Stimulated activated naive CD8-positive, alpha-beta T cell treated with anti-CD3 and anti-CD28 coated beads, Interleukin-15, amount 100 ng/mL, for 72 hours (primary cell): Measurements from ENCODE around the gene PJVK.
"Not testable (repeated sequence)": the region's sequence is repeated elsewhere in the genome, so short reads cannot be mapped to it uniquely, and the experiment has no call there.

ENCODE experiments used
- ATAC-seq: fragments of 150-1000 bp; cut with Tn5 transposase; 2 replicates; pipeline ENCODE4 v1.10.0; 2021; ENCODE audit warnings: mild to moderate bottlenecking, moderate library complexity
- DNase-seq, 2 donors: peaks; one replicate each; pipeline ENCODE4 v3.0.0; 2021 to 2022
- H3K27ac Mint-ChIP-seq, 2 donors: one replicate each; pipeline ENCODE4 v1.8.0; 2022; ENCODE audit warnings: mild to moderate bottlenecking in 2 of 2, mixed read lengths in 2 of 2, moderate library complexity in 2 of 2
- H3K27me3 Mint-ChIP-seq: one replicate; pipeline ENCODE4 v1.8.0; 2022; ENCODE audit warnings: mixed read lengths
- H3K4me1 Mint-ChIP-seq: one replicate; pipeline ENCODE4 v1.8.0; 2022; ENCODE audit warnings: mild to moderate bottlenecking, mixed read lengths
- H3K4me3 Mint-ChIP-seq, 2 donors: one replicate each; pipeline ENCODE4 v1.8.0; 2022; ENCODE audit warnings: mild to moderate bottlenecking in 2 of 2, mixed read lengths in 2 of 2, moderate library complexity in 1 of 2
- H3K9me3 Mint-ChIP-seq, 2 donors: one replicate each; pipeline ENCODE4 v1.8.0; 2022; ENCODE audit warnings: mixed read lengths in 2 of 2

Gene PJVK

GRCh38 chr2:178469219-178469849, 18.2 kb downstream of the PJVK start:
- Mint-ChIP-seq H3K27ac (no peak overlapping the region), H3K9me3 (no peaks in the 10 kb centered on the region), H3K27me3 (no peaks in the 10 kb centered on the region), H3K4me3 (no peak overlapping the region), H3K4me1 (peaks cover 5% of the 10 kb centered on the region)
- DNase-seq (no peak), ATAC-seq (no peak)

DNA sequence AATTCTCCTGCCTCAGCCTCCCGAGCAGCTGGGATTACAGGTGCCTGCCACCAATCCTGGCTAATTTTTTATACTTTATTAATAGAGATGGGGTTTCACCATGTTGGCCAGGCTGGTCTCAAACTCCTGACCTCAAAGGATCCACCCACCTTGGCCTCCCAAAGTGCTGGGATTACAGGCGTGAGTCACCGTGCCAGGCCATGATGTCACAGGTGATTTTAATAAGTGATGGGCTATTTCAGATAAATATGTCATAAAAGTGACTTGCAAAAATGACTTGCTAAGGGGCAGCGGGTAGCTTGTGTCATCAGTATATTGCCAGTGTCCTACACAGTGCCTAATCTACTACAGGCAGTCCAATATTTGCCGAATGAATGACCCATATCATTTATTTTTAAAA, 20.1 kb downstream of the PJVK start:
- H3K4me1 Mint-ChIP-seq, result not testable (repeated sequence)

GRCh38 chr2:178473373-178473772, 22.2 kb downstream of the PJVK start:
- DNase-seq (no peak), ATAC-seq (no peak)
- Mint-ChIP-seq H3K4me3 (no peak overlapping the region), H3K4me1 (peaks cover 13% of the 10 kb centered on the region), H3K27me3 (no peaks in the 10 kb centered on the region), H3K9me3 (no peaks in the 10 kb centered on the region), H3K27ac (no peak overlapping the region)

More for the DNA sequence above, 20.1 kb downstream of the PJVK start:
- not testable (repeated sequence) for H3K27me3 Mint-ChIP-seq, H3K9me3 Mint-ChIP-seq, DNase-seq, H3K4me3 Mint-ChIP-seq, ATAC-seq, H3K27ac Mint-ChIP-seq

DNA sequence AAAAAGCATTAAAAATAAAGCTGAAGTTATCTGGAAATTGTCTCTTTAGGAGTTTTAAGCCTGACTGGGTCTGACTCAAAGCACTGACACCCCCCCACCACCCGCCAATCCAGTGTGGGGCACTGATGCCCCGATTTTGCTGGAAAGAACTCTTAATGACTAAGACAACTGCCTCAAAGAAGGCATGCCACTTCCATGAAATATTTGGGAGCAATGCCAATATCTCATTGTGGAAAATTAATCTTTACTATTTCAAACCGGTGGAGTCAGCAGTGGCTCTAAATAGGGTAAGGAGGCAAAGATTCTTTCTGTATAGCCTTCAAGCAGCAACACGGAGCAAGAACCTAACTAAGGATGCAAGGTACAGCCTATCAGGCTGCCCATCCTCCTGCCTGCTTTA, 22.8 kb downstream of the PJVK start:
- H3K27me3 Mint-ChIP-seq, result no peaks in the 10 kb centered on the region

GRCh38 chr2:178474560-178474959, 23.4 kb downstream of the PJVK start:
- peaks cover 21% of the 10 kb centered on the region for H3K4me1 Mint-ChIP-seq
- ATAC-seq, result no peak
- DNase-seq, result no peak
- no peaks in the 10 kb centered on the region for H3K27me3 Mint-ChIP-seq
- no peaks in the 10 kb centered on the region for H3K9me3 Mint-ChIP-seq
- no peak overlapping the region for H3K27ac Mint-ChIP-seq
- H3K4me3 Mint-ChIP-seq, result no peak overlapping the region

More for the DNA sequence above, 22.8 kb downstream of the PJVK start:
- H3K9me3 Mint-ChIP-seq, result no peaks in the 10 kb centered on the region
- H3K4me1 Mint-ChIP-seq, result peaks cover 16% of the 10 kb centered on the region
- H3K27ac Mint-ChIP-seq, result no peak overlapping the region
- DNase-seq (no peak), ATAC-seq (no peak)
- no peak overlapping the region for H3K4me3 Mint-ChIP-seq

- no peak overlapping the region for H3K4me3 Mint-ChIP-seq
- no peak for DNase-seq
- H3K9me3 Mint-ChIP-seq, result no peaks in the 10 kb centered on the region
- no peak for ATAC-seq
- H3K27ac Mint-ChIP-seq, result no peak overlapping the region
- H3K4me1 Mint-ChIP-seq, result peaks cover 26% of the 10 kb centered on the region
- H3K27me3 Mint-ChIP-seq, result no peaks in the 10 kb centered on the region
These were observed 25.3 kb downstream of the PJVK start for GRCh38 chr2:178476477-178476876.

GRCh38 chr2:178477443-178478129, 26.4 kb downstream of the PJVK start:
- DNase-seq (no peak), ATAC-seq (no peak)
- Mint-ChIP-seq H3K4me1 (peaks cover 37% of the 10 kb centered on the region), H3K27ac (peak overlapping the region in 1 of 2 donors; percentile 27), H3K4me3 (peak overlapping the region; percentile 95 to 99), H3K27me3 (no peaks in the 10 kb centered on the region), H3K9me3 (no peaks in the 10 kb centered on the region)

- ATAC-seq (no peak), DNase-seq (no peak)
- H3K27me3 Mint-ChIP-seq, result no peaks in the 10 kb centered on the region
- peak overlapping the region; percentile 95 to 99 for H3K4me3 Mint-ChIP-seq
- H3K4me1 Mint-ChIP-seq, result peaks cover 42% of the 10 kb centered on the region
- no peaks in the 10 kb centered on the region for H3K9me3 Mint-ChIP-seq
- peak overlapping the region; percentile 95 to 97 for H3K27ac Mint-ChIP-seq
These were observed 26.9 kb downstream of the PJVK start for GRCh38 chr2:178478130-178478438.

GRCh38 chr2:178478439-178479274, 27.5 kb downstream of the PJVK start, which contains the start of gene FKBP7:
FKBP7 (minus strand) TSS chr2:178478600; CDS start chr2:178478499, 101 bp downstream.
- H3K4me3 Mint-ChIP-seq, result peak within 1 kb of the TSS; percentile 95 to 99
- peak; percentile 75 to 81 for DNase-seq
- peaks cover 37% of the 10 kb centered on the region for H3K4me1 Mint-ChIP-seq
- peak within 1 kb of the TSS; percentile 95 to 97 for H3K27ac Mint-ChIP-seq
- H3K9me3 Mint-ChIP-seq, result no peaks in the 10 kb centered on the region
- ATAC-seq, result peak; percentile 76
- H3K27me3 Mint-ChIP-seq, result no peaks in the 10 kb centered on the region

- ATAC-seq, result peak; percentile 1
- H3K27ac Mint-ChIP-seq, result peak overlapping the region; percentile 95 to 97
- H3K4me3 Mint-ChIP-seq, result peak overlapping the region; percentile 95 to 99
- no peaks in the 10 kb centered on the region for H3K9me3 Mint-ChIP-seq
- no peaks in the 10 kb centered on the region for H3K27me3 Mint-ChIP-seq
- H3K4me1 Mint-ChIP-seq, result peaks cover 37% of the 10 kb centered on the region
- no peak for DNase-seq
These were observed 28.1 kb downstream of the PJVK start for GRCh38 chr2:178479275-178479616.

DNA sequence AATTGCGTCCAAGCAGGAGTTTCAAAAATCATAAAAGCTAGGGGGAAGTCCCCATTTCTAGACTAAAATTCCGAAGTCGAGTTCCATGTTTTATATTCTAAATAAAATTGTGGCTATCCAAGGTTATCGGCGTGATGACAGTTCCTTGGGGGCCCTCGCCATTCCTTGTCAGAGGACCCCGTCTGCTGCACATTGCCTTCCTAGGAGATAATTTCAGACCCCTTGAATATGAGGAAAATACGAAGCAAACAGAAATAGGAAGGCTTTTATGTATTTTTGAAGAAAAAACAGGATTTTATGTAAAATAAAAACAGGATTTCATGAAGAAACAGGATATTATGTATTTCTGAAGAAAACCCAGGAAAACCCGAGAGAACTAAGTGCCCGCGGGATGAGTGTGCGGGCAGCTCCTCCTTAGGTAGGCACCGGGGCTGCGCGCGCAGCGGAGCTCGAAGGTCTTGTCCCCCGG, 28.6 kb downstream of the PJVK start:
- ATAC-seq (no peak), DNase-seq (no peak)
- no peaks in the 10 kb centered on the region for H3K9me3 Mint-ChIP-seq
- H3K4me1 Mint-ChIP-seq, result peaks cover 42% of the 10 kb centered on the region
- H3K4me3 Mint-ChIP-seq, result peak overlapping the region; percentile 95 to 99
- H3K27ac Mint-ChIP-seq, result peak overlapping the region; percentile 48 to 86
- H3K27me3 Mint-ChIP-seq, result no peaks in the 10 kb centered on the region

DNA sequence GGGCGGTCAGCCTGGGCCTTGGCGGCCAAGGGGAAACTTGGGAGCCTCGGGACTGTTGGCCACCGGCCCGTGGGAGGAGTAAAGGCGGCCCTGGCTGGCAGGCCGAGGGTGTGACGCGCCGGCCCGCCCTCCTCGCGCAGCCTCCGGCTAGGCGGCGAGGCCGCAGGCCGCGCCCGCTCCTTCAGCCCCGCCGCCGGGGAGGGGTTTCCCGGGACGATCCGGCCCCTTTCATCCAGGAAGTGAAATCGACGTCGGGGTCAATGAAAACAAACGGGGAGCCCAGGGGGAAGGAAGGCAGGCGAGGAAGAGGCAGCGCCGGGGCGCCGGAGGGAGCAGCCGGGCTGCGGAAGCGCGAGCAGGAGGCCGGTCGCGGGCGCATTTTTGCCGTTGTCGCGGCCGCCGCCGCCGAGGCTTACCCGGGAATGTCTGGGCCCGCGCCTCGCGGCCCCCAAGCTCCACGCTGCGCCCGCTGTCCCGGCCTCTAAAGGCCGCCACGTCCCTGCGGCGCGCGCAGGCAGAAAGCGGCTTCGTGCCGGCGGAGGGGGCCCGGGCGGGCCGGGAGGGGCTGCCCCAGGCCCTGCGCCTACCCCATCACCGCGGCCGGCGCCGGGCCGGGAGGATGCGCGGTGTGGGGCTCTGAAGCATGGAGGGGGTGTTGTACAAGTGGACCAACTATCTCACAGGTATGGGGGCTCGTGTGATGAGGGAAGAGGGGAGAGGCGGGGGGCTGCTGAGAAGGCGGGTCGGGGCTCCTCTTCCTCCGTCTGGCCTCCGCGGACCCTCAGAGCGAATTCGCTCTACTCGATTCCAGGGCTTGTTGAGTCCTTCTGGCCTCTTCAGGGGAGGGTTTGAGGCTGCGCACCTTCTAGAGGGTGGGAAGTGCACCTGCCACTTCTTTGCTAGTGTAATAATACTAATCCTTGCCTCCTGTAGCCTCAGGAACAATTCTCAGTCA, 29.3 kb downstream of the PJVK start, which contains the start of gene PLEKHA3:
TSS of gene PLEKHA3 (plus strand) at position 231 of the 955 bp plus-strand sequence. CDS start at position 644, 413 bp downstream.
- no peaks in the 10 kb centered on the region for H3K27me3 Mint-ChIP-seq
- H3K9me3 Mint-ChIP-seq, result no peaks in the 10 kb centered on the region
- H3K4me1 Mint-ChIP-seq, result peaks cover 43% of the 10 kb centered on the region
- H3K4me3 Mint-ChIP-seq, result peak within 1 kb of the TSS; percentile 95 to 99
- DNase-seq (peak; percentile 71 to 79), ATAC-seq (peak; percentile 74)
- H3K27ac Mint-ChIP-seq, result peak within 1 kb of the TSS; percentile 89 to 91

DNA sequence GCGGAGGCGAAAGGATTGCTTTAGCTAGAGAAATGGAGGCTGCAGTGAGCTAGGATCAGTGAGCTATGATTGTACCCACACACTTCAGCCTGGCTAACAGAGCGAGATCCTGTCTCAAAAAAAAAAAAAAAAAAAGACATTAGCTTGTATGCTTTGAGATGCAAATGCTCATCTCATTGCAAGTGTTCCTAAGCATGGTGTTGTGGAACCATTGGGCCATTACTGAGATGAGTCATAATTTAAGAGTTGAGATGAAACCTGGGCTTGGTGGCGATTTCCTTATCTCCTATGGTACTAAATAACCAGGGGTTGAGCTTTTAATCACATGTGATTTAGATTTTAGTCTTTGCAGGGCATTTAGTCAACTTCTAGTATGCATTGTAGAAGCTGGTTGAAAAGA, 31.3 kb downstream of the PJVK start:
- ATAC-seq (no peak), DNase-seq (peak in 1 of 2 donors; percentile 11)
- no peaks in the 10 kb centered on the region for H3K27me3 Mint-ChIP-seq
- H3K4me3 Mint-ChIP-seq, result peak overlapping the region; percentile 95 to 99
- peaks cover 37% of the 10 kb centered on the region for H3K4me1 Mint-ChIP-seq
- H3K9me3 Mint-ChIP-seq, result no peaks in the 10 kb centered on the region
- H3K27ac Mint-ChIP-seq, result no peak overlapping the region

DNA sequence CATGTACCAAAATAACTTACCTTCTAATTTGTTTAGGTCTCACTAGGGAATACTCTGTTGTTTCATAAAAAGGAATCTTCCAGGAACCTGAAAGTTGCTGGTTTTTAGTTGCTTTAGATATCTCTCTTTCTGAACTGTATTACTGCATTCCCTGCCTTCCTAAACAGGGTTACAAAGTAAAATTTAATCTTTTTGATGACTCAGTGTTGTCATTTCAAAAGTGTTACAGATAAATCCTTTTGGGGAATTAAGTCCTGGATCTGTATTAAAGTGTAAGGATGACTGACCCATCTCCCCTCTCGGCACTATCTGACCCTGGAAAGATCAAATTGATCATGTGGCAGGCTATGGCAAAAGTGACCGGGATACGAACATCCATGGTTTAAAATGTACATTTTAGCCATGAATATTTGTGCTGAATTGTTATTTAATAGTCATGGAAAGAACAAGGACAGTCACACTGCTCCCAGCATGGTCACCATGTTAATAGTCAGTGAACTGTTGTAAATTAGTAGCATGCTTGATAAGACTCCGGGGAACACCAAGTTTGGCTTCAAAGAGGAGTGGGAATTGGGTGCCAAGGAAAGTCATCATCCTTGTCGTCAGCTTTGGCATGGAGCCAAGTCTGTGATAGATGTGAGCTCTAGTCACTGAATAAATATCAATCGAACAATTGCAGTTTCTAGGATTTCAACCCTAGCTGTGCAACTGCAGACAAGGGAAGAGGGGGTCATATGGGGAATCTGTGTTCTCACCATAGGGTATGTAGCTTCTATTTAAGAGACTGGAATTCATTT, 33.3 kb downstream of the PJVK start:
- Mint-ChIP-seq H3K27ac (no peak overlapping the region), H3K4me3 (no peak overlapping the region), H3K4me1 (peaks cover 44% of the 10 kb centered on the region), H3K9me3 (no peaks in the 10 kb centered on the region), H3K27me3 (no peaks in the 10 kb centered on the region)
- ATAC-seq, result no peak
- DNase-seq, result no peak
